DMS153 (cell line): ENCODE results near the gene RPL22.

Experiments
- DNase-seq: peaks from one replicate; lab custom pipeline; 2025; lab: John Stamatoyannopoulos, UW

RPL22 gene

GRCh38 chr1:6151291-6151822 lies 48.0 kb downstream of the RPL22 start:
- DNase-seq, result no peak

- DNase-seq, result no peak
These were observed 49.1 kb downstream of the RPL22 start for GRCh38 chr1:6150006-6150938.

- no peak for DNase-seq
These were observed 49.8 kb downstream of the RPL22 start for GRCh38 chr1:6149597-6149996.

GRCh38 chr1:6148497-6149241 lies 50.7 kb downstream of the RPL22 start:
- DNase-seq, result peak; percentile 24

- no peak for DNase-seq
These were observed 53.5 kb downstream of the RPL22 start for GRCh38 chr1:6145864-6146410.

GRCh38 chr1:6145396-6145750 lies 54.0 kb downstream of the RPL22 start:
- DNase-seq, result no peak

GRCh38 chr1:6144647-6145395 lies 54.6 kb downstream of the RPL22 start:
- DNase-seq, result no peak

- no peak for DNase-seq
These were observed 55.2 kb downstream of the RPL22 start for GRCh38 chr1:6144175-6144574.

- DNase-seq, result no peak
These were observed 56.0 kb downstream of the RPL22 start for GRCh38 chr1:6143395-6143794.

GRCh38 chr1:6142734-6143133 lies 56.7 kb downstream of the RPL22 start:
- DNase-seq, result no peak

- no peak for DNase-seq
These were observed 57.3 kb downstream of the RPL22 start for GRCh38 chr1:6142036-6142621.

- DNase-seq, result peak; percentile 28
These were observed 57.8 kb downstream of the RPL22 start for GRCh38 chr1:6141592-6141991.

- no peak for DNase-seq
These were observed 59.0 kb downstream of the RPL22 start for GRCh38 chr1:6140413-6140812.

- DNase-seq, result no peak
These were observed 61.6 kb downstream of the RPL22 start for GRCh38 chr1:6137758-6138157.

- DNase-seq, result no peak
These were observed 62.7 kb downstream of the RPL22 start for GRCh38 chr1:6136516-6137220.
